Measurements from ENCODE around the gene REV1.
"Not testable (repeated sequence)": the region's sequence is repeated elsewhere in the genome, so short reads cannot be mapped to it uniquely, and the experiment has no call there.

Gene REV1

GRCh38 chr2:99401841-99402240 lies 88.0 kb downstream of the REV1 start:
- no peak for DNase-seq

GRCh38 chr2:99399795-99400194 lies 90.0 kb downstream of the REV1 start:
- no peak for DNase-seq

- no peak for DNase-seq
These were observed 90.8 kb downstream of the REV1 start for GRCh38 chr2:99399063-99399462.

- no peak for DNase-seq
These were observed 91.5 kb downstream of the REV1 start for GRCh38 chr2:99398303-99398702.

- no peak for DNase-seq
These were observed 92.4 kb downstream of the REV1 start for GRCh38 chr2:99397266-99397920.

- DNase-seq, result no peak
These were observed 94.2 kb downstream of the REV1 start for GRCh38 chr2:99395589-99396130.

- DNase-seq, result no peak
These were observed 99.9 kb downstream of the REV1 start for GRCh38 chr2:99389946-99390345.

- no peak for DNase-seq
These were observed 100.4 kb downstream of the REV1 start for GRCh38 chr2:99389371-99389770.

- no peak for DNase-seq
These were observed 100.9 kb downstream of the REV1 start for GRCh38 chr2:99388892-99389291.

- DNase-seq, result no peak
These were observed 103.8 kb downstream of the REV1 start for GRCh38 chr2:99386011-99386410.

GRCh38 chr2:99382143-99382542 lies 107.7 kb downstream of the REV1 start:
- DNase-seq, result no peak

- DNase-seq, result no peak
These were observed 109.3 kb downstream of the REV1 start for GRCh38 chr2:99380376-99381010.

GRCh38 chr2:99377879-99378278 lies 111.9 kb downstream of the REV1 start:
- DNase-seq, result no peak

- DNase-seq, result no peak
These were observed 113.5 kb downstream of the REV1 start for GRCh38 chr2:99376254-99376864.

GRCh38 chr2:99374747-99375146 lies 115.1 kb downstream of the REV1 start:
- DNase-seq, result no peak

GRCh38 chr2:99373144-99373543 lies 116.7 kb downstream of the REV1 start:
- no peak for DNase-seq

GRCh38 chr2:99368854-99369253 lies 121.0 kb downstream of the REV1 start:
- not testable (repeated sequence) for DNase-seq

GRCh38 chr2:99365661-99366060 lies 124.2 kb downstream of the REV1 start:
- no peak for DNase-seq

GRCh38 chr2:99356853-99357252 lies 133.0 kb downstream of the REV1 start:
- no peak for DNase-seq

GRCh38 chr2:99354825-99355224 lies 135.0 kb downstream of the REV1 start:
- DNase-seq, result not testable (repeated sequence)

- no peak for DNase-seq
These were observed 135.7 kb downstream of the REV1 start for GRCh38 chr2:99354070-99354469.
